ENCODE results near the gene TRDN.
"Not testable (repeated sequence)": the region's sequence is repeated elsewhere in the genome, so short reads cannot be mapped to it uniquely, and the experiment has no call there.

TRDN gene

GRCh38 chr6:123276546-123276980, 360.2 kb downstream of the TRDN start:
- DNase-seq (ENCODE audit: extremely low read depth, low read depth), result no peak
- TF ChIP-seq CTCF (IDR thresholded peaks at IDR 0.05; ENCODE audit: low read depth, low read length), result no peak

- DNase-seq (ENCODE audit: extremely low read depth, low read depth), result no peak
- no peak for TF ChIP-seq CTCF (IDR thresholded peaks at IDR 0.05; ENCODE audit: low read depth, low read length)
Observed at GRCh38 chr6:123263981-123264380, 372.8 kb downstream of the TRDN start.

GRCh38 chr6:123240626-123241025, 396.1 kb downstream of the TRDN start:
- DNase-seq (ENCODE audit: extremely low read depth, low read depth), result no peak
- no peak for TF ChIP-seq CTCF (IDR thresholded peaks at IDR 0.05; ENCODE audit: low read depth, low read length)

DNA sequence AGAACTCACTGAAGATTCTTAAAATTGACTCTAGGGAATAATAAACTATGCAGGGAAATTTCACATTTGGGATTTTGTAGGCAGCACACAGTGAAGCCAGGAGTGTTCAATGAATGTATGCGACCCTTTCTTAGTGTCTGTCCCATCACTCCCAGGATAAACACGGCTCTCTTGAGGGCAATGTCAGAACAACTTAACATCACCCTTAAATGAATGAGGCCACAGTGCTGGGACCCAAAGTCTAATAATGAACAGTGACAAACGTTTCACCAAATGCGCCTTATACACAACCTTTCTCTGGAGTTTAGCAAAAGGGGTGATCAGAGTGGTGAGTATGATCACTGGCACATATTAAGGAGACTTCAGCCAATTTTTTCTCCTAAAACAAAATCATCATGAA, 403.4 kb downstream of the TRDN start:
- no peak for DNase-seq (ENCODE audit: extremely low read depth, low read depth)
- no peak for TF ChIP-seq CTCF (IDR thresholded peaks at IDR 0.05; ENCODE audit: low read depth, low read length)

GRCh38 chr6:123227789-123228188, 409.0 kb downstream of the TRDN start:
- DNase-seq (ENCODE audit: extremely low read depth, low read depth), result not testable (repeated sequence)

GRCh38 chr6:123226398-123226797, 410.4 kb downstream of the TRDN start:
- no peak for DNase-seq (ENCODE audit: extremely low read depth, low read depth)
- no peak for TF ChIP-seq CTCF (IDR thresholded peaks at IDR 0.05; ENCODE audit: low read depth, low read length)

- no peak for DNase-seq (ENCODE audit: extremely low read depth, low read depth)
- no peak for TF ChIP-seq CTCF (IDR thresholded peaks at IDR 0.05; ENCODE audit: low read depth, low read length)
Observed at GRCh38 chr6:123224077-123224476, 412.7 kb downstream of the TRDN start.

DNA sequence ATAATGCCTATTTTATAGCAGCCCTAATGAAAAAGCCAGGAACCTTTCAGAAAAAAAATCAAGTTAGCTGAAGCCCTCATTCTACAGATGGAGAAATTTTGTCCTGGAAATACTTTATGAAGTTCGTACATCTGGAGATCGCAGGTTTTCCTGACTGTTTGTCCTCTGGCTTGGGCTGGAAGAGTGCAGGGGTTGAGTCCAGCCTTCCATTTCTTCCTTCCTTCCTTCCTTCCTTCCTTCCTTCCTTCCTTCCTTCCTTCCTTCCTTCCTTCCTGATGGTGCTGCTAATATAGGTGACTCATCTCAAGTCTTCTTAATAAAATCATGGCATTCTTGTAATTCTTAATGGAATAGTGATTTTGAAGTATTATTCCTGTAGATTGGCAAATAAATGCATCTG, 413.3 kb downstream of the TRDN start:
- DNase-seq (ENCODE audit: extremely low read depth, low read depth), result no peak
- no peak for TF ChIP-seq CTCF (IDR thresholded peaks at IDR 0.05; ENCODE audit: low read depth, low read length)

Measured in AG09319 (cell line).